ENCODE data around the gene SLC27A2. TPM values are rescaled to one million over a fixed set of nuclear protein-coding genes. Genes with fewer than 3 reads are reported as not detected.

The SLC27A2 gene
- total RNA-seq, 2 experiments from 2014 or later: not detected

DNA sequence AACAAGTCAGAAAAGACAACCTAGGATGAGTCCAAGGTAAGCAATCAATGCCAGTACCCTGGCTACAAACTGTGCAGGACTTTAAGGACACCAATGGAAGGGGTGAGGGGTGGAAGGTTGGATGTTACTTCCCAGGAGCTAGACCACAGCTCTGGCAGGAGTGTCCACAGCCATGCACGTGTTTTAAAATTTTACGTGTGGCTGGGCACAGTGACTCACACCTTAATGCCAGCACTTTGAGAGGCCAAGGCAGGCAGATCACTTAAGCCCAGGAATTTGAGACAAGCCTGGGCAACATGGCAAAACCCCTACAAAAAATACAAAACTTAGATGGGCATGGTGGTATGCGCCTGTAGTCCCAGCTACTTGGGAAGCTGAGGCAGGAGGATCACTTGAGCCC is 98.3 kb downstream of the SLC27A2 start:
- intact Hi-C loops (cut with micrococcal nuclease; ENCODE audit: unreplicated experiment): no loop called here
- no peak overlapping the region for H3K4me3 ChIP-seq (ENCODE audit: low read depth, low read length, poor library complexity, severe bottlenecking)
- H3K4me2 ChIP-seq (ENCODE audit: low read length): no peak overlapping the region
- H4K20me1 ChIP-seq (ENCODE audit: insufficient read depth, low read length): no peaks in the 10 kb centered on the region
- DNase-seq (ENCODE audit: low spot score): no peak
- no peaks in the 10 kb centered on the region for H3K9me3 ChIP-seq (ENCODE audit: low read length)
- no TSS peak for BruUV-seq (replicated peaks)
- no peak overlapping the region for H3K27ac ChIP-seq (ENCODE audit: low read depth, low read length, poor library complexity, severe bottlenecking)
- H3K9me2 ChIP-seq (ENCODE audit: insufficient read depth, low read length): no peaks in the 10 kb centered on the region
- no peaks in the 10 kb centered on the region for H3K79me2 ChIP-seq (ENCODE audit: insufficient read depth, low read depth, low read length)
- H3K36me3 ChIP-seq (ENCODE audit: insufficient read depth, low read length): peaks cover 9% of the 10 kb centered on the region
- no peaks in the 10 kb centered on the region for H3K4me1 ChIP-seq (ENCODE audit: insufficient read depth, low read length, poor library complexity, severe bottlenecking)
- POLR2A ChIA-PET: no interaction called here
- no peak overlapping the region for H2AFZ ChIP-seq (ENCODE audit: low read length)
- TF ChIP-seq EZH2phosphoT487 (IDR thresholded peaks at IDR 0.05; ENCODE audit: borderline replicate concordance, low read depth, low read length): no peak
- TF ChIP-seq, protein P1, sequence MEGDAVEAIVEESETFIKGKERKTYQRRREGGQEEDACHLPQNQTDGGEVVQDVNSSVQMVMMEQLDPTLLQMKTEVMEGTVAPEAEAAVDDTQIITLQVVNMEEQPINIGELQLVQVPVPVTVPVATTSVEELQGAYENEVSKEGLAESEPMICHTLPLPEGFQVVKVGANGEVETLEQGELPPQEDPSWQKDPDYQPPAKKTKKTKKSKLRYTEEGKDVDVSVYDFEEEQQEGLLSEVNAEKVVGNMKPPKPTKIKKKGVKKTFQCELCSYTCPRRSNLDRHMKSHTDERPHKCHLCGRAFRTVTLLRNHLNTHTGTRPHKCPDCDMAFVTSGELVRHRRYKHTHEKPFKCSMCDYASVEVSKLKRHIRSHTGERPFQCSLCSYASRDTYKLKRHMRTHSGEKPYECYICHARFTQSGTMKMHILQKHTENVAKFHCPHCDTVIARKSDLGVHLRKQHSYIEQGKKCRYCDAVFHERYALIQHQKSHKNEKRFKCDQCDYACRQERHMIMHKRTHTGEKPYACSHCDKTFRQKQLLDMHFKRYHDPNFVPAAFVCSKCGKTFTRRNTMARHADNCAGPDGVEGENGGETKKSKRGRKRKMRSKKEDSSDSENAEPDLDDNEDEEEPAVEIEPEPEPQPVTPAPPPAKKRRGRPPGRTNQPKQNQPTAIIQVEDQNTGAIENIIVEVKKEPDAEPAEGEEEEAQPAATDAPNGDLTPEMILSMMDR (conservative IDR thresholded peaks at IDR 0.05; ENCODE audit: low read length): no peak
- CTCF ChIA-PET (ENCODE audit: unreplicated experiment): no interaction called here

DNA sequence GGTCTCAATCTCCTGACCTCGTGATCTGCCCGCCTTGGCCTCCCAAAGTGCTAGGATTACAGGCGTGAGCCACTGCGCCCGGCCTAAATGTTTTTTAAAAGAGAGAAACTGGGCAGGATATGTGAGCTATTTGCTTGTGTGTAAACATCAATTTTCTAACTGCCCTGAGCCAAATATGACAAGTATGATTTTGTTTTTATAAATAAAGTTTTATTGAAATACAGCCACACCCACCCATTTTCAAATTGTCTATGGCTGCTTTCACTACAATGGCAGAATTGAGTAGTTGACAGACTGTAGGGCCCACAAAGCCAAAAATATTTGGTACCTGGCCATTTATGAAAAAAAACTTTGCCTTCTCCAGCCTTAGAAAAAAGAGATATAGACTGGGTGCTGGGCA is 99.4 kb downstream of the SLC27A2 start:
- intact Hi-C loops (cut with micrococcal nuclease; ENCODE audit: unreplicated experiment): no loop called here
- ChIA-PET POLR2A (interaction anchor here (0.6 kb wide), 1 partner anchor 452 kb away, joined by 3 read pairs; no protein-coding TSS in a partner anchor), CTCF (ENCODE audit: unreplicated experiment) (no interaction called here)
- Histone ChIP-seq H3K4me3 (ENCODE audit: low read depth, low read length, poor library complexity, severe bottlenecking) (no peak overlapping the region), H3K27ac (ENCODE audit: low read depth, low read length, poor library complexity, severe bottlenecking) (no peak overlapping the region), H3K9me3 (ENCODE audit: low read length) (no peaks in the 10 kb centered on the region), H3K4me2 (ENCODE audit: low read length) (no peak overlapping the region), H4K20me1 (ENCODE audit: insufficient read depth, low read length) (no peaks in the 10 kb centered on the region), H3K4me1 (ENCODE audit: insufficient read depth, low read length, poor library complexity, severe bottlenecking) (no peaks in the 10 kb centered on the region), H3K9me2 (ENCODE audit: insufficient read depth, low read length) (no peaks in the 10 kb centered on the region), H3K79me2 (ENCODE audit: insufficient read depth, low read depth, low read length) (no peaks in the 10 kb centered on the region), H3K36me3 (ENCODE audit: insufficient read depth, low read length) (peaks cover 18% of the 10 kb centered on the region), H2AFZ (ENCODE audit: low read length) (no peak overlapping the region)
- DNase-seq (ENCODE audit: low spot score): no peak
- no TSS peak for BruUV-seq (replicated peaks)
- TF ChIP-seq, protein P1 (conservative IDR thresholded peaks at IDR 0.05; ENCODE audit: low read length): no peak
- TF ChIP-seq EZH2phosphoT487 (IDR thresholded peaks at IDR 0.05; ENCODE audit: borderline replicate concordance, low read depth, low read length): no peak

Small RNA genes lying within 50 kb of the gene (small RNA-seq; reads per million reads assigned to genes)
- gene RF00019: not detected

Other genes with a start within 250 kb of the SLC27A2 start
- gene ATP8B4, start 63.0 kb upstream of the SLC27A2 start, total RNA-seq (2014; rRNA removed; shearing (Covaris generic)): not detected in 2 replicates
- not detected in 2 replicates for gene ATP8B4, start 63.0 kb upstream of the SLC27A2 start, total RNA-seq (2022)
- not detected in 2 replicates for gene HDC, start 83.5 kb downstream of the SLC27A2 start, total RNA-seq (2014; rRNA removed; shearing (Covaris generic))
- gene HDC, start 83.5 kb downstream of the SLC27A2 start, total RNA-seq (2022): not detected in 2 replicates
- 53.3 and 55.8 TPM in 2 replicates for gene GABPB1, start 173.0 kb downstream of the SLC27A2 start, total RNA-seq (2014; rRNA removed; shearing (Covaris generic))
- gene GABPB1, start 173.0 kb downstream of the SLC27A2 start, total RNA-seq (2022): 32.6 and 34.3 TPM in 2 replicates
- 27.9 and 34.1 TPM in 2 replicates for gene USP8, start 242.2 kb downstream of the SLC27A2 start, total RNA-seq (2014; rRNA removed; shearing (Covaris generic))
- 43.8 and 44.2 TPM in 2 replicates for gene USP8, start 242.2 kb downstream of the SLC27A2 start, total RNA-seq (2022)